ENCODE data around the gene ATG13.
"Not testable (repeated sequence)": the region's sequence is repeated elsewhere in the genome, so short reads cannot be mapped to it uniquely, and the experiment has no call there.

ATG13 gene

DNA sequence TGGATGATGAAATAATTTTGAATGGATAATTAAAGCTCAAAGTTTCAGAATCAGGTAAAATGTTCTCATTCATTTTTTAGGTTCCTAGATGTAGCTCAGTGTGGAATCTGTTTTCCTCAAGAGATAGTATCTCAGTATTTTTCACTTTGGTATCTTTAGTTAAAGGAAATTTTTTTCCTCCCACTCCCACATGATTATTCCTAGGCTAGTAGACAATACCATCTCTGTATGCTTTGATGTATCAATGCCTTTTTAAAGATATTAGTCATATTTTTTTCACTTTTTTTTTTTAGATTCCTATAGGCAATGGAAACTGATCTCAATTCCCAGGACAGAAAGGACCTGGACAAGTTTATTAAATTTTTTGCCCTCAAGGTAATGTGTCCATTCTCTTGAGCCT lies 26.6 kb downstream of the ATG13 start:
- DNase-seq (ENCODE audit: low read depth) = no peak

DNA sequence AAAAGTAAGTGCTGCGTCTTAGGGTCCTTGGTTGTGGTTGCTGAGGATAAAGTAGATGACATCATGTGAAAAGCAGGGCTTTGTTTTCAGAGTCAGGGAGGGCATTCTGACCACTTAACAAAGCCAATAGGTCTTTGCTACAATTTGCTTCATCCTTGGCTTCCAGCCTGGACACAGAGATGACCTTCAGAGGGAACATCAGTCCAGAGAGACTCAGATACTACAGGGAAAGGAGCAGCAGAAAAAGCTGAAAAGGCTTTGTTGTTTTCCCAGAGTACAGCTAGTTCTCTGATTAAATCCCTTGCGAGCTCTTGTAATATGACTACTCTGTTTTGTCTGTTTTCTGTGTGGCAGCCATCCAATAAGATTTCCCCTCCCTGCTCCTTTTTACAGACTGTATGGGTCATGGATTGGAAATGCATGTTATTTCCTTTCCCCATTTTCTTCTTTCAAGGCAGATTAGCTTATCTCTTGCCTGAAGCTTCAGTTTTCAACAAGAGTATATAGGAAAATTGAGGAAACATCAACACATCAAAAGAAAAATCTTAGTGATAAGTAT lies 31.9 kb downstream of the ATG13 start:
- DNase-seq (ENCODE audit: low read depth) = no peak

DNA sequence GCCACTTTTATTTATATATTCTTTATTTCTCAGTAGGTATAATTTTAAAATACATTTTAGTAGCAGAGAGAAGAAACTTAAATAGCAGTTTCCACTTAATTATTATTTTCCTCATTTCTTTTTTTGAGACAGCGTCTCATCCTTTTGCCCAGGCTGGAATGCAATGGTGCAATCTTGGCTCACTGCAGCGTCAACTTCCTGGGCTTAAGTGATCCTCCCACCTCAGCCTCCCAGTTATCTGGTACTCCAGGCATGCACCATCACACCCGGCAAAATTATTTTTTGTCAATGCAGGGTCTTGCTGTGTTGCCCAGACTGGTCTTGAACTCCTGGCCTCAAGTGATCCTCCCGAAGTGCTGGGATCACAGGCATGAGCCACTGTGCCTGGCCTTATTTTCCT lies 38.3 kb downstream of the ATG13 start:
- no peak for DNase-seq (ENCODE audit: low read depth)

DNA sequence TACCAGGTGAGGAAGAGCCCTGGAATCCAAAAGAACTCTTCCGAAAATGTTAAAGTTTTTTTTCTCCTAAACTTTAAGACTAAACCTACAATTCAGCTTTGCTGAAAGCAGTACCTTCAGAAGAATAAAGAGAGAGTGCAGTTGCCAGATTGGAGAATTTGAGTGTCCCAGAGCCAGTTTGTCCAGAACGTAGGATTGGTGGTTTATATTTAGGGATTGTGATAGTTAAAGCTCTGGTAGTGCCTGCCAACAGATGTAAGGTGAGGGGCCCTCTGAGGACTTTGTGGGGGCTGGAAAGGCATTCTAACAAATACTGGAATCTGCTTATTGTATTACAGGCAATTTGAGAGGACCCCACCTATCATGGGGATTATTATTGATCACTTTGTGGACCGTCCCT lies 39.8 kb downstream of the ATG13 start:
- DNase-seq (ENCODE audit: low read depth) = no peak

DNA sequence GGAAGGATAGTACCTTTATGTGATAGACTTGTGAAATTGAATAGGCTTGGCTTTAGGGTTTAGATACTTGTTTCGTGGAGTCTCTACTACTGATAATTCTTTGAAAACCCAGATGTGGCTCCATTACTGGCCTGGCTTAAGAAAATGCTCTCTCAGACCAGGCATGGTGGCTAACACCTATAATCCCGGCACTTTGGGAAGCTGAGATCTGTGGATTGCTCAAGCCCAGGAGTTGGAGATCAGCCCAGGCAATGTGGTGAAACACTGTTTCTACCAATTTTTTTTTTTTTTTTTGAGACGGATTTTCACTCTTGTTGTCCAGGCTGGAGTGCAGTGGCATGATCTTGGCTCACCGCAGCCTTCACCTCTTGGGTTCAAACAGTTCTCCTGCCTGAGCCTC lies 40.9 kb downstream of the ATG13 start:
- DNase-seq (ENCODE audit: low read depth) = no peak

DNA sequence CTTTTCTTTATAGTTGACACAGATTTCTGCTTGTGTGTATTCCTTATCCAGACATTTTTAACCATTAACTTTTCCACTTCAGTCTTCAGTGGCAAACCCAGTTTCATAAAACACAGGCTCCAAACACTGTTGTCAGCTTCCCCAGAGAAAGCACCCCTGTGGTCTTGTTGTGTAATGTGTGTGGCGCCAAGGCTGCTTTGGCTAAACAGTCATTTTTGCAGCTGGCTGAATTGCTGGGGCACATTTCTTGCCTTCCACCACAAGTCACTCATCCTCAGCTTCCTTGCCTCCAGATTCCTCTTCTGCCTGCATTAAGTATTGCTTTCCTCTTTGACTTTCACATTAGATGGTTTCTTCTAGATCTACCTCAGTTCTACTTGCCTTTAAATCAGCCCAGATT lies 42.6 kb downstream of the ATG13 start:
- no peak for DNase-seq (ENCODE audit: low read depth)

DNA sequence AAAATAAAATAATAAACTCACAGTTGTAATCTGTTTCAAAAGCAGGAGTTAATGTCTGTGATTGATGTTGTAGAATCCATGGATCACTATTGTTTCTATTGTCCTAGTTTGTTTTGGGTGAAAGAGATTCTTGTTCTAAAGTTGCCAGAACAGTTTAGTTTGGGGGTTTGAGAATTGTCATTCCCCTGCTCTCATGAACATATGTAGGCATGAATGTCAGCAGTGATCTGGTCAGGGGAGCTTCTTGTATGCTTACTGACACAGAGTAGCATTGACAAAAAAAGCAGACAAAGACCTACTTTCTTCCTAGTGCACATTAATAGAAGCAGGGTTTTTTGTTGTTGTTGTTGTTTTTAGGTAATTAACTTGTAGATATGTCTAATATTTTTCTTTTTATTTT lies 44.5 kb downstream of the ATG13 start:
- no peak for DNase-seq (ENCODE audit: low read depth)

DNA sequence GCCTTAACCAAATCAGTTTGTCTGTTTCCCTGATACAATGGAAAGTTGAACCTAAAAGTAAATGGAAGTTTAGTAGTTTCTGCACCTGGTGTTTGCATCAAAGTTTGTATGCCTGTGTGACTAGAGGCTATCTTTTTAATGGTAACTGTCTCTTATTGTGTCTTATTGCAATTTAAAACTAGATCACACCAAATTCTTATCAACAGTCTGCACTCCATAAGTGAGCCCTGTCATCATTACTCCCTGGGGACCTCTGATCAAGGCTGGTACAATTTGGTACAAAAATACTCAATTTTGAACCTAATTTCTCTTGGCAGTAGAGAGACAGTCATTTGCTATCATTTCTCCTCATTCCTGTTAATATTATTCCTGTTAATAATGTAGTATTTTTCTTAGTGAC lies 45.0 kb downstream of the ATG13 start:
- no peak for DNase-seq (ENCODE audit: low read depth)

DNA sequence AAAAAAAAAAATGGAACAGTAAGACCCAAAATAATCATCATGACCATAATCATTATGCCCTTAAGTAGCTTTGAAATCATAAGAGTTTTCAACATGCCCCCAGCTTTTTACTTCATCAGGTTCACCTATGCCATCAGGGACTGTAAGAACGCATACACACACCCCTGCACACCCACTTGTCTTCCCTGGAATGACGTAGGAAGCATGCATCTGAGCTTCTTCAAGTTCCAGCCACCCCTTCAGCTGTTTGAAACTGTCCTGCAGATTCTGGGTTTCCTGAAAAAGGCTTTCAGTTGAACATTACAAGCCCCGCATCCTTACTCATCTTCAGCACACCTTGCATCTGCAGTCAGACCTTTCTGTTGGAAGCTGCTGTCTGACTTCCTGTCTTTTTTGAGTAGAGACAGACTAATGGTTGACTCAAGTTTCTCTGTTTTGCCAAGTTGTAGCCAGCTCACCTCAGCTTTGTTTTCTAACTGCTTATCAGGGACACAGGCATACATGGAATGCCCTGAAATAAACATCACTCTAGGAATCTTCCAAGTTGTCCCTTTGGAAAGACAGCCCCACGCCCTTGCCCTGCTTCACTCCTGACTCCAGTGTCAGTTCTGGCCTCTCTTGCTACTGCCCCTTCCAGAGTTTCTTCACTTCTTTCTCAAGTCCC lies 46.1 kb downstream of the ATG13 start:
- DNase-seq (ENCODE audit: low read depth) = no peak

DNA sequence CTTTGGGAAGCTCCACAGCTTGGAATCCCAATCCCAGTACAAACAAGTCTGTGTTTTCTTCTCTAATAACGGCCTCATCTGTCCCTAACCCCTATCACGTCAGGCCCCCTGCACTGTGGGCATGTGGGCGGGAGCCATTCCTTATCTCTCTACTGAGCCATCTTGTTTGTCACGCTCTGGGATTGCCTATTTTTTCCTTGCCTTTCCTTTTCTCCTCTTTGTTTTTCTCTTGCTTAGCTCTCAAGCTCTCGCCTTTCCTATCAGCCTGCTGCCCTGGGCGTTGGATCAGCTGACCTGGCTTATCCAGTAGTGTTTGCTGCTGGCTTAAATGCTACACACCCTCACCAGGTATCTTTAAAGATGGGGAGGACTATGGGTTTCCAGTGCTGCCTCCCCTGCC lies 47.3 kb downstream of the ATG13 start:
- no peak for DNase-seq (ENCODE audit: low read depth)

DNA sequence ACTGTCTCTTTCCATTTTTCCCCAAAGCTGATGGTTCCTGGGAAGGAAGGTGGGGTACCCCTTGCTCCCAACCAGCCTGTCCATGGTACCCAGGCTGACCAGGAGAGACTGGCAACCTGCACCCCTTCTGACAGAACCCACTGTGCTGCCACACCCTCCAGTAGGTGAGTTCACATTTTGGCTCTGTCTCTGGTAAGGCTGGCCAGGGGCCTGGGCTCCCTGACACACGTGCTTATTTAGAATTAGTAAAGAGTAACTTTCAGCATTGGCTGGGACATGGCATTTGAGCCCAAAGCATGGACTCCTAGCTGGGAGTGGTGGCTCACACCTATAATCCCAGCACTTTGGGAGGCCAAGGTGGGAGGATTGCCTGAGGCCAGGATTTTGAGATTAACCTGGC lies 48.0 kb downstream of the ATG13 start:
- DNase-seq (ENCODE audit: low read depth) = no peak

DNA sequence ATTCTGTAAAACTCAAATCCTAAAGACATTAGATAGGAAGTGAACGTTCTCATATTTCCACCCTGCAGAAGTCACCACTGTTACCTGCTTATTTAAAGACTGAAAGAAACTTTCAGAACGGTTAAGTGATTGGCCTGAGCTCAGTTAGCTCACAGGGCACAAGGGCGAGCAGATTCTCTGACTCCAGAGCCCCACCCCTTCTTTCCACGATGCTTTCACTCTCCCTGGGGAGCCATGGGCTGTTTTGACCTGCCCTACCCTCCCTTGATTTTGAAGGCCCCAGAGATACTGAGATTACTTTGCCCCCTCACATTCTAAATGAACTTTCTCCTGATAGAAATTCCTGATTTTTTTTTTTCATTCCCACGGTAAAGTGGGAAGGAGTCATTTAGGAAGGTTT lies 49.2 kb downstream of the ATG13 start:
- DNase-seq (ENCODE audit: low read depth) = no peak

DNA sequence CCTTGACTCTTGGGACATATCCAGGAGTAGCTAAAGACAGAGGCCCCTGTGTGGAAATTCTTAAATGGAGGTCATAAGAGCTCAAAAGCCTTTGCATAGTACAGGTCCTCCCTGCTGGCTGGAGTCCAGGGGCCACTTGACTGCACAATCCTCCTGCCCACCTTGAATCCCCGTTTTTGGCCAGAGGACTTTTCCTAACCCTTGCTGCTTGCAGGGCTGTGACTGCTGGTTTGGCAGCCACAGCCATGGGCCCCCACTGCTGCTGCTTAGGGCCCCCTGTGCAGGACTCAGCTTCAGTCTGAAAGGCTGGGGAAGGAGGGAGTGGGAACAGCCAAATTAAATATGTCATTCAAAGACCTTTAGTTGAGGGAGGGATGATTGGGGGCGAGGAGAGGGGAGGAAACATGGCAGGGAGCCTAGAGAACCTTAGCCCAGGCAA lies 49.7 kb downstream of the ATG13 start:
- no peak for DNase-seq (ENCODE audit: low read depth)

DNA sequence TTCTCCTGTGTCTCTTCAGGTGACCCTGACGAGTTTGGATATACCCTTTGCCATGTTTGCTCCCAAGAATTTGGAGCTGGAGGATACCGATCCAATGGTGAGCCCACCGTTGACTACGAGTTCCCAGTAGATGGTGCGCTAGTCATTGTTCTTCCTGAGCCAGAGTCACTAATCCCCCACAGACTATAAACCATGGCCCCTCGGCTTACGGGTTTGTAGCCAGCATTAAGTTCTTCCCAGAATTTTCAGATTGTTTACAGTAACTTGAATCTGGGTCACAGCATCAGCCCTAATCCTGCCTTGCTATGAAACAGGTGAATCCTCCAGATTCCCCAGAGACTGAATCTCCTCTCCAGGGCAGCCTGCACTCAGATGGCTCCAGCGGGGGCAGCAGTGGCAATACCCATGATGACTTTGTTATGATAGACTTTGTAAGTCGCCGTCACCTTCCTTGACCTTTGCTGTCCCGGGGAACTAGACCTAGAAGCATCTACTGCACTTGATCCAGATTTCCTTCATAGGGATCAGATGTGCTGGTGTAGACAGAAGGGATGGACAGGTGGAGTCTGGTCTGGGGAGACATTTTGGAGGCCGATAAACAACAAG lies 51.2 kb downstream of the ATG13 start:
- no peak for DNase-seq (ENCODE audit: low read depth)

DNA sequence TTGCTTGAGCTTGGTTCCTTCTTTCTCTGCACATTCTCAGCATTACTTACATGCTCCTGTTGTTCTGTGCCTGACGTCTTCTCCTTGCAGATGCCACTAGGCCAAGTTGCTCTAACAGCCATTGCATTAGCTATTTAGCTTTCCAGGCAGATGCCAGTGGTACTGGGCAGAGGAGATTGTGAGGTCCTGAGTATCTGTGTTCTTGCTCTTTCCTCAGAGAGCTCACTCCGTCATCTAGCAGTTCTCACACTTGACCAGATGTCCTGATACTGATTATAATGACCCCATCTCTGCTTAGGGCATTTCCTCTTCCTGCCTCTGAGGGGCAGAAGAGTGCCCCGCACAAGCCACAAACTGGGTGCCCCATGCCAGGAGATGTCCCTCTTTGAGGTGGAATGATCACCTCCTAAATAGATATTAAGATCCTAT lies 52.4 kb downstream of the ATG13 start:
- DNase-seq (ENCODE audit: low read depth) = peak; percentile 34

DNA sequence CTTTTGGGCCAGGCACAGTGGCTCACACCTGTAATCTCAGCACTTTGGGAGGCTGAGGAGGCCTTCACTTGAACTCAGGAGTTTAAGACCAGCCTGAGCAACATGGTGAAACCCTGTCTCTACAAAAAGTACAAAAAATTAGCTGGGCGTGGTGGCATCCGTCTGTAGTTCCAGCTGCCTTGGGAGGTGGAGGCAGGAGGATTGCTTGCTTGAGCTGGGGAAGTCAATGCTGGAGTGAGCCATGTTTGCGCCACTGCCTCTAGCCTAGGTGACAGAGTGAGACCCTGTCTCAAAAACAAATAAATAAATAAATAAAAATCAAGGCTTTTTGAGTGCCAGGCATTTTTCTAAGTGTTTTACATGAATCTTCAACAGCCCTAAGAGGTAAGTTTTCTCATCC lies 53.2 kb downstream of the ATG13 start:
- DNase-seq (ENCODE audit: low read depth) = not testable (repeated sequence)

DNA sequence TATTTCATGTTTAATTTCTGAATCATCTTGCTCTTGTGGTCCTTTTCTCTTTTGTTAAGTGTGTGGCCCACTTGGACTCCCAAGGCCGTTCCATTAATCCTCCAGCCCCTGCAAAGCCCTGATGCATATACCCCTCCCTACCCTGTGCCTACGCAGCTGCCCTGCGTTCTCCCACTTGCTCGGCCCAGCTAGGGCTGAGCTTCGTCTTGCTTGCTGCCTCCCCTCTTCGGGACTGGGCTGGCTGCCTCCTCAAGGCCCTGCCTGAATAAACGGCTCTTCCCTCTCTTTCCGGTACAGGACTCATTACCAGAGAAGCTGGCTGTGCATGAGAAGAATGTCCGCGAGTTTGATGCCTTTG lies 54.6 kb downstream of the ATG13 start:
- no peak for DNase-seq (ENCODE audit: low read depth)

DNA sequence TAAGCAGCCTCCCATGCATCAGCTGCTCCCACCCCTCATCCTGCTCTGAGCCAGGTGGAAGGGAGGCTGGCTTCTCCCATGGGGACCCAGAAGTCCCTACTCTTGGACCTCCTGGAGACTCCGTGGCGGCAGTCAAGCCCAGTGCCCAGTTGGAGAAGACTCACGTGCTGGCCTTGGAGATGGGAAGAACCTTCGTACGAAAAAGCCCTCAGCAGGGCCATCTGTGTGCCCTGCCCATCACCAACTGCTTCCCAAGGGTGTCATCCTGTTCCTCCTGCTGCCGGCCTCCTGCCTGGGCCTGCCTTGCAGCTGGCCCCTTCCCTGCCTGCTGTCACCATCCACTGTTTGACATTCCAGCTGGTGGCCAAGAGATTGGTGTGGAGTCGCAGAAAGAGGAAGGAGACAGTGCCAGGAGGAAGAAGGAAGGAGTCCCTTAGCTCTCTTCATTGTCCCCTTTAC lies 55.1 kb downstream of the ATG13 start:
- DNase-seq (ENCODE audit: low read depth) = no peak

DNA sequence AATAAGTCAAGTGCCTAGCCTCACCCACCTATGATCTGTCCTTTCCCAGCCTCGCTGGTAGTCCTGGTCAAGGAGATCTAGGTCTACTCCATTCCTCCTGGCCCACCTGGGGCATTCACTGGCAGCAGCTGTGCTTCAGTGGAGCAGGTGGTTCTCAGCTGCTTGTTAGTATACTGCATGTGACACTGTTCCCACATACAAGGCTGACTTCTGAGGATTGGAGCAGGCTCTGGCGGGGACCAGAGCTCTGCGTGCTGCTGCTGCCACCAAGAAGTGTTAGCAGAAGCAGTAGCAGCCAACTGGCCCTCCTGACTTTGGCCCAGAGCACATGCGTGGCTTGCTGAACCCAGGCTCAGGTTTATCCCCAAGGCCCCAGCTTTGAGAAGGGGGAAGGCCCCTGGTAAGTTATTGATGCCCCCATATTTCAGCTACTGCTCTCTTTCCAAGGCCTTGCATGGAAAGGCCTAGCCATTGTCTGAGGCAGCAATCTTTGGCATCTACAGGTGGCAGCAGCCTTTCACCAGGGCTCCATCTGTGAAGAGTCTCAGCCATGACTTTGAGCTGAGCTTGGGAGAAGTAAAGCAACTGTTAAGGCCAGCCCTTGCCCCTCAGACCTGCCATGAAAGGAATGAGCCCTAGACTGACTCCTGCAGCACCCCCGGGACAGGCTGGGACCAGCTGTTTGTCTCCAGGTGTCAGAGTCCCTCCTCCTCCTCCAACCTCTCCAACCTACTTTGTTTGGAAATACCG lies 56.5 kb downstream of the ATG13 start:
- DNase-seq (ENCODE audit: low read depth) = no peak

DNA sequence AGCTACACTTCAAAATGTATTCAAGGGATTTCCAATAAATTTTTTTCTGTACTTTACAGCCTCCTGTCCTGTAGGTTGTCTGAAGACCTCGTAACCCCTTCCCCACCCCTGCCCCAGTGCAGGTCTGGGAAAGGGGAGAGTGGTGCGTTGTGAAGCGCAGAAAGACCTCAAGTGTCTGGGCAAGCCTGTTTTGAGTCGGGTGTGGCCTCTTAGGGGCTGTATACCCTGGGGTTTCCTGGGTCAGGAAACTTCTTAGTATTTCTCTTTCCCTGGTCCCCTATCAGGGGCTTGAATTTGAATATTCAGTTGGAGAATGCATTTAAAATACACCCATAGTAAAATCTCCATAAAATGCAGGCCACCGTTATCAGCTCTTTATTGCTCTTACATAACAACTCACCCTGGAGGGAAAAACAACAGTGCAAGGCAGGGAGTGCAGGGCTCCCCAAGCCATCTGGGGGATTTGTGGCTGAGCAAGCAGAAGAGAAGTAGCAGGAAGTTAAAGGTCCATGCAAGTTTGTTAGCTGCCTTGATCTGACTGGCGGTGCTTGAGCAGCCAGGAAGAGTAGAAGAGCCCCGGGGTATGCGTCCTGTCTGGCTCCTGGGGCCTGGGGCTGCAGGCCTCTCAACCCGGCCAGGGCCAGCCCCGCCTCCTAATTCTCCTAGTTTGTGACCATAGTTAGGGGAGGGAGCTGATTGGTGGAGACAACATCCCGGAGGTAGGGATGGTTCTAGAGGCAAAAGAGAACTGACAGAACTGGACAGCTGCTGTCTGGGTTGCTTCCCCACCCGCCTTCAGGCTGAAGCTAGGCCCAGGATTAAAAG lies 57.3 kb downstream of the ATG13 start:
- no peak for DNase-seq (ENCODE audit: low read depth)

DNA sequence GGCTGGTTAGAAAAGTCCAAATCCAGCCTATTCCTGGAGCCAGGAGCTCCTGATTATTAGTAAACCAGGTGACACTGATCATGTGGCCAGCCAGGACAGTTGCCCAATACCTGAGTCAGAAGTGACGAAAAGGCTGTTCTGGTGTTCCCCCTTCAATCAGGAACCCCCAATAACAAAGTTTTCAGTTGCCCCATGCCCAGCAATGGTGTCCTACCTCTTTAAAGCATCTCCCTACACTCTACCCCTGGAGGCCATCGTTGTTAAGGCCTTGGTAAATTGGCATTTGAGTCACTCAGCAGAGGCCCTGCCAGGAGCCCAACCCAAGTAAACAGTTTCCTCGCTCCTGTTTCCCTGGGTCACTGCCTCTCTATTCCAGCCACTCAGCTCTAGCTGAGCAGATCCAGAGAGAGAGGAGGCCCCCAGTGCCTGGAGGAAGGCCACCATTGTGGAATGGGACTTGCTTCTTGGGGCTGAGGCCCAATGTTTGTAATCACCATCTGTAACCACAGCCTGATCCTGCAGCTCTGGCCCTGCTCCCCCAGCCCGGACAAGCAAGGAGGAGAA lies 58.0 kb downstream of the ATG13 start:
- no peak for DNase-seq (ENCODE audit: low read depth)

DNA sequence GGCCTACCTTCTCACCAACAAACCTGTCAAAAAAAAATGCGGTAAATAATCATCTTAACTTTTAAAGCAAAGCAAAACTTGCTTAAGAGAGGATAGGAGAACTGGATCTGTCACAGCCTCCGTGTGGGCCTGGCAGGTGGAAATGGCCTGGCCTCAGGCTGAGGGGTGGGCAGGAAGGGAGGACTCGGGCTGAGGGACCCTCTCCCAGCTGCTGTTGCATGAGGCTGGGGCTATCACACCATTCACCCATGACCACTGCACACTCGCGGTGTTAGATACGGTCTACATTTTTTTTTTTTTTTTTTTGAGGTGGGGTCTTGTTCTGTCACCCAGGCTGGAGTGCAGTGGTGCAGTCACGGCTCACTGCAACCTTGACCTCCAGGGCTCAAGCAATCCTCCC lies 58.6 kb downstream of the ATG13 start:
- DNase-seq (ENCODE audit: low read depth) = no peak
